DLD1 (cell line): ENCODE measurements around the gene VSIG10L2.

Source experiments
- in situ Hi-C: cut with HindIII; loops from 2 replicates; pipeline ENCODE4 v1.10.0; 2017; ENCODE audit warnings: low sequenced_read_pairs

Gene VSIG10L2

GRCh38 chr11:125926682-125927081, 19.2 kb upstream of the VSIG10L2 start:
- in situ Hi-C loops: loop anchor here (25.0 kb wide), 2 partner anchors 161 to 311 kb away; no protein-coding TSS in a partner anchor

GRCh38 chr11:125929445-125930075, 16.3 kb upstream of the VSIG10L2 start:
- in situ Hi-C loops: loop anchor here (25.0 kb wide), 2 partner anchors 158 to 308 kb away; no protein-coding TSS in a partner anchor

GRCh38 chr11:125930076-125930450, 15.8 kb upstream of the VSIG10L2 start:
- in situ Hi-C loops: loop anchor here (25.0 kb wide), 2 partner anchors 157 to 307 kb away; no protein-coding TSS in a partner anchor

- in situ Hi-C loops: loop anchor here (25.0 kb wide), 2 partner anchors 156 to 306 kb away; no protein-coding TSS in a partner anchor
Observed at GRCh38 chr11:125931116-125931515, 14.7 kb upstream of the VSIG10L2 start.

GRCh38 chr11:125931668-125932067, 14.2 kb upstream of the VSIG10L2 start:
- in situ Hi-C loops: loop anchor here (25.0 kb wide), 2 partner anchors 156 to 306 kb away; no protein-coding TSS in a partner anchor

GRCh38 chr11:125932301-125932700, 13.5 kb upstream of the VSIG10L2 start:
- in situ Hi-C loops: loop anchor here (25.0 kb wide), 2 partner anchors 155 to 305 kb away; no protein-coding TSS in a partner anchor

- in situ Hi-C loops: loop anchor here (25.0 kb wide), 2 partner anchors 154 to 304 kb away; no protein-coding TSS in a partner anchor
Observed at GRCh38 chr11:125933030-125933813, 12.6 kb upstream of the VSIG10L2 start.

GRCh38 chr11:125934473-125934872, 11.4 kb upstream of the VSIG10L2 start:
- in situ Hi-C loops: loop anchor here (25.0 kb wide), 2 partner anchors 153 to 303 kb away; no protein-coding TSS in a partner anchor

- in situ Hi-C loops: loop anchor here (25.0 kb wide), 2 partner anchors 152 to 302 kb away; no protein-coding TSS in a partner anchor
Observed at GRCh38 chr11:125935056-125935455, 10.8 kb upstream of the VSIG10L2 start.

GRCh38 chr11:125935618-125936199, 10.1 kb upstream of the VSIG10L2 start:
- in situ Hi-C loops: loop anchor here (25.0 kb wide), 2 partner anchors 152 to 302 kb away; no protein-coding TSS in a partner anchor

- in situ Hi-C loops: loop anchor here (25.0 kb wide), 2 partner anchors 149 to 299 kb away; no protein-coding TSS in a partner anchor
Observed at GRCh38 chr11:125938418-125938817, 7.4 kb upstream of the VSIG10L2 start.

- in situ Hi-C loops: loop anchor here (25.0 kb wide), 2 partner anchors 148 to 298 kb away; no protein-coding TSS in a partner anchor
Observed at GRCh38 chr11:125939081-125939521, 6.7 kb upstream of the VSIG10L2 start.

GRCh38 chr11:125940145-125940544, 5.7 kb upstream of the VSIG10L2 start:
- in situ Hi-C loops: loop anchor here (25.0 kb wide), 2 partner anchors 147 to 297 kb away; no protein-coding TSS in a partner anchor

GRCh38 chr11:125941267-125941618, 4.6 kb upstream of the VSIG10L2 start:
- in situ Hi-C loops: loop anchor here (25.0 kb wide), 2 partner anchors 146 to 296 kb away; no protein-coding TSS in a partner anchor

GRCh38 chr11:125941619-125942611, 3.9 kb upstream of the VSIG10L2 start:
- in situ Hi-C loops: loop anchor here (25.0 kb wide), 2 partner anchors 145 to 295 kb away; no protein-coding TSS in a partner anchor

- in situ Hi-C loops: loop anchor here (25.0 kb wide), 2 partner anchors 144 to 294 kb away; no protein-coding TSS in a partner anchor
Observed at GRCh38 chr11:125942771-125943428, 2.9 kb upstream of the VSIG10L2 start.

GRCh38 chr11:125943661-125944349, 2.0 kb upstream of the VSIG10L2 start:
- in situ Hi-C loops: loop anchor here (25.0 kb wide), 2 partner anchors 143 to 293 kb away; no protein-coding TSS in a partner anchor
